IPS-18c (cell line): ENCODE results near the gene ELAVL1.

ENCODE experiments used
- H3K4me3 ChIP-seq: 2 replicates; pipeline ENCODE4 v1.7.0; 2013; ENCODE audit warnings: low read depth, mild to moderate bottlenecking, low read length, moderate library complexity; ENCODE audit not compliant: insufficient read depth
- H3K9me3 ChIP-seq: one replicate; pipeline ENCODE4 v1.6.1; 2013; ENCODE audit warnings: mild to moderate bottlenecking, low read length, moderate library complexity; ENCODE audit not compliant: control insufficient read depth, insufficient read depth

The ELAVL1 gene

GRCh38 chr19:7914598-7915045 is 90.8 kb downstream of the ELAVL1 start, which contains the start of gene TGFBR3L:
Gene TGFBR3L (plus strand): TSS chr19:7914830.
- peak within 1 kb of the TSS; percentile 55; the same call in 1 of the 2 replicates for H3K4me3 ChIP-seq
- H3K9me3 ChIP-seq: no peaks in the 10 kb centered on the region

- no peaks in the 10 kb centered on the region for H3K9me3 ChIP-seq
These were observed 91.3 kb downstream of the ELAVL1 start for GRCh38 chr19:7914099-7914498.

GRCh38 chr19:7913652-7914051 is 91.8 kb downstream of the ELAVL1 start:
- Histone ChIP-seq H3K9me3 (no peaks in the 10 kb centered on the region), H3K4me3 (no peak overlapping the region)

More at GRCh38 chr19:7914099-7914498, 91.3 kb downstream of the ELAVL1 start:
- no peak overlapping the region for H3K4me3 ChIP-seq

GRCh38 chr19:7912697-7913564 is 92.5 kb downstream of the ELAVL1 start:
- H3K4me3 ChIP-seq: no peak overlapping the region
- H3K9me3 ChIP-seq: no peaks in the 10 kb centered on the region

- H3K4me3 ChIP-seq: no peak overlapping the region
- no peaks in the 10 kb centered on the region for H3K9me3 ChIP-seq
These were observed 93.2 kb downstream of the ELAVL1 start for GRCh38 chr19:7912144-7912696.

GRCh38 chr19:7911508-7912143 is 93.8 kb downstream of the ELAVL1 start:
- H3K4me3 ChIP-seq: no peak overlapping the region
- H3K9me3 ChIP-seq: no peaks in the 10 kb centered on the region

- H3K9me3 ChIP-seq: no peaks in the 10 kb centered on the region
- H3K4me3 ChIP-seq: no peak overlapping the region
These were observed 94.9 kb downstream of the ELAVL1 start for GRCh38 chr19:7910321-7911161.

GRCh38 chr19:7909471-7910067 is 95.9 kb downstream of the ELAVL1 start:
- Histone ChIP-seq H3K4me3 (no peak overlapping the region), H3K9me3 (no peaks in the 10 kb centered on the region)

- Histone ChIP-seq H3K9me3 (no peaks in the 10 kb centered on the region), H3K4me3 (no peak overlapping the region)
These were observed 96.5 kb downstream of the ELAVL1 start for GRCh38 chr19:7908742-7909461.
